ENCODE data around the gene TTC1.

DNA sequence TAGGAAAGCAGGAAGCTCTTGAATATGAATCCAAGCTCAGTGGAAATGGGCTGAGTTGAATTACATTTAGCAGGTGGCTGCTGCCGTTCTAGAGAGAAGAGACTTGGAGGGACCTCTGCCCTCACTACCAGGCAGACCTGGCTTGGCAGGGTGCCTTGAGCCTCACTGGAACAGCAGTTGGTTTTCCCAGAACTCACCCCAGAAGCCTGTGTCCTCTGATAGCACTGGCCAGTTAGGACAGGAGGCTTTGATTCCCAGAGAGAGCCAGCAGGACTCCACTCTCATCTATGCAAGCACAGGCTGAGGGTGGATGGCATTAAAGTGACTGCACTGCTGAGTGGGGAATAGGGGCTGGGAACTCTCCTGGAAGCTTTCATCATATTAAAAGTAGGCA lies 55.5 kb downstream of the TTC1 start:
- TF ChIP-seq, protein P1, sequence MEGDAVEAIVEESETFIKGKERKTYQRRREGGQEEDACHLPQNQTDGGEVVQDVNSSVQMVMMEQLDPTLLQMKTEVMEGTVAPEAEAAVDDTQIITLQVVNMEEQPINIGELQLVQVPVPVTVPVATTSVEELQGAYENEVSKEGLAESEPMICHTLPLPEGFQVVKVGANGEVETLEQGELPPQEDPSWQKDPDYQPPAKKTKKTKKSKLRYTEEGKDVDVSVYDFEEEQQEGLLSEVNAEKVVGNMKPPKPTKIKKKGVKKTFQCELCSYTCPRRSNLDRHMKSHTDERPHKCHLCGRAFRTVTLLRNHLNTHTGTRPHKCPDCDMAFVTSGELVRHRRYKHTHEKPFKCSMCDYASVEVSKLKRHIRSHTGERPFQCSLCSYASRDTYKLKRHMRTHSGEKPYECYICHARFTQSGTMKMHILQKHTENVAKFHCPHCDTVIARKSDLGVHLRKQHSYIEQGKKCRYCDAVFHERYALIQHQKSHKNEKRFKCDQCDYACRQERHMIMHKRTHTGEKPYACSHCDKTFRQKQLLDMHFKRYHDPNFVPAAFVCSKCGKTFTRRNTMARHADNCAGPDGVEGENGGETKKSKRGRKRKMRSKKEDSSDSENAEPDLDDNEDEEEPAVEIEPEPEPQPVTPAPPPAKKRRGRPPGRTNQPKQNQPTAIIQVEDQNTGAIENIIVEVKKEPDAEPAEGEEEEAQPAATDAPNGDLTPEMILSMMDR (IDR thresholded peaks at IDR 0.05; ENCODE audit: insufficient read depth, low read length, poor library complexity, severe bottlenecking), result no peak
- no peak for TF ChIP-seq EZH2phosphoT487 (conservative IDR thresholded peaks at IDR 0.05; ENCODE audit: low read length)
